GM18526 (cell line): Measurements from ENCODE around the gene SIK3.

Experiments used
- POLR2A ChIP-seq: IDR thresholded peaks from 3 replicates; pipeline ENCODE4 v1.6.1; 2011; ENCODE audit not compliant: insufficient read length; ENCODE audit errors: extremely low read depth

The SIK3 gene

DNA sequence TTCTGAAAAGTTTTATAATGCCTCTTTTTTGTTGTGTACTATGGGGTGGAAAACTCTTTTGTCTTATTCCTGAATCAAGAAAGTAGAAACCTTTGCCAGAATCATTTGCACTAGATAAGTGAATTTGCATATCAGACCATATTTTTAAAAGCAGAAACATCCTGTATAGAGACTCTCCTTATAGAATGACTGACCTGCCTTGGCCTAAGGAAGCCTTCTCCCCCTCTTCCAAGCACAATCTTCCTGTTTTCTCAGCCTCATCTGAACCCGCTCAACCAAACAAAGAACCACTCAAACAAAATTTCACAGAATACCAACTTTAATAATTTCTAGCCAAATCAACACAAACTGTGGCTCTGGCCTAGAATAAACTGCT lies 60.3 kb downstream of the SIK3 start:
- no peak for TF ChIP-seq POLR2A

DNA sequence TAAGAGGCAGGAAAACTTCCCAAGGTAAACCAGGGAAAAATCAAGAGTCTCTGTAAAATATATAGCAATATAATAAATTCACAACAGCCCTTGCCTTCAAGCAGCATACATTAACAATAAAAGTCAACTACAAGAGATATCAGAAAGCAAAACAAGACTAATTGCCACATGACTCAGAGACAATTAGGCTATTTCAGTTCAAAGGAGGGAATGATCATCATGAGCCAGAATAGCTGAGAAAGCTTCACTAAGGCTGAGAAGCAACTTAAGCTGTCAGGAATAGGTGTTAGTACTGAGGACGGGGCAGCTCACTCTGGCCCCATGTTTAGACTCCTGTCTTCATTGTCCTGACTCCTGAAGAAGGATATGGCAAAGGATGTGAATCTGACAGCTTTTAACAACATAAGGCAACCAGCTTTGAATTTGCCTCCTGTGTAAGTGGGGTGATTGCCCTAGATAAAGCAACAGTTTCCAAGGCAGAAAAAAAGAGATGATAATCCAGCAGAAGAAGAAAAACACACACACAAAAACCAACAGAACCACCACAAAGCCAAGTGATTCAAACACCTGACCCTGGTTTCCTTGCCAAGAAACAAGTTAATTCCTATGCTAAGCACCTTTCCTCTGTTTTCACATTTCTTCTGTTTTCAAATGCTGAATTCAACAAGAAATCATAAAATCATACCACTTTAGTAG lies 60.8 kb downstream of the SIK3 start:
- TF ChIP-seq POLR2A: no peak

DNA sequence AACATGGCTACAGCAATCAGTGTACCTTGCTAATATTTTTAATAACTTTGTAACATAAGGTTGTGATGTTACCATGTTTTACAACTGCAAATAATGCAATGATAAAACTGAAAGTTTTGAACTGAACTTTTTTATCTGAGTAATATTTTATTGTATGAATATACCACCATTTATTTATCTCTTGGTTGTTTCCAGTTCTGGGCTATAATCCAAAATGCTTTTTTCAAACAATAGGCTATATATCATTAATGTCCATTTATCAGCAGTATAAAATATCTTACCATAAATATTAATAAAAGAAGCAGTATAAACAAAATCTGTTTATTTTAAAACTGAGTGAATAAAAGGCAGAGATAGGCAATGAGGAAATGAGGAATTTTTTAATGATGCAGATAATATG lies 63.3 kb downstream of the SIK3 start:
- no peak for TF ChIP-seq POLR2A

DNA sequence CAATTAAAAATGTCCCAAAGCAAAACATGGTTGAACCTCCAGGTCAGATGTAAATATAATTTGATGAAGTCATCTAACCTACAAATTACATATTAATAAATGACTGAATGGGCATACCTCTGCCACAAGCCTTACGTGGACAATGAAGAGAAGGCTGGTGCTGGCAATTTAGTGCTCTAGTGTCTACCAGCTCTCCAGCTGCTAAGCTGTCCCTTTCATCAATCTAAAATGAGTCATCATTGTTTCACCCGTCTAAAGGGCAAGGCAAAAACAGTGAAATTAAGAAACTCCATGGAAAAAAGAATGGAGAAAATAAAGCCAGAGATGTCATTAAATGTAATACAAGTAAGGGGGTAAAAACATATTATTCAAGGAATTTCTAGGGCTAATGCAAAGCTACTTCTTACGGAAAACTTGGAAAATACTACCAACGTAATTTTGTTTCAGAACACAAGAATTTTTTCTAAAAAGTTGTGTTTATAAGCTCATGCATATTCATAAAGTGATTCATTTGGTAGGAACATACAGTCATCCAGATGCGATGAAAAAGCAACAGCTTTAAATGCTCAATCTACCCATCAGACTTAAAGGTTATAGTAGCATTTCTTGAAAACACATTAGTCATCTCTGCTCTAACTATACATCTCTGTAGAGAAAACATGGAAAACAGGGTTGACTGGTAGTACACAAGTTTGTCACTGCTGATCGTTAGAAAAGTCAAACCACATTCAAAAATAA lies 71.5 kb downstream of the SIK3 start:
- no peak for TF ChIP-seq POLR2A

DNA sequence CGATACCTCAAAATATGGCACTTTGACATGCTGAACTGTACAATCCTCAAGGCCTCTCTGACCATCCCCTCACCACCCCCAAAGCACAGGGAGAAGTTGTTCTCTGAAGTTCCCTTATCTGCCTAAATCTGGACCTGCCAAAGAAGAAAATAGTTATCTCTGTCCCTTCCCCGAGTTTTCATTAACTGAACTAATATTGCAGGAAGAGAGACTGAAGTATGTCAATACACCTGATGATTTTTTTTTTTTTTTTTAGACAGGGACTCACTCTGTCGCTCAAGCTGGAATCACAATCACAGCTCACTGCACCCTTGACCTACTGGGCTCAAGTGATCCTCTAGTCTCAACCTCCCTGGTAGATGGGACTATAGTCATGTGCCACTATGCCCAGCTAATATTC lies 75.0 kb downstream of the SIK3 start:
- TF ChIP-seq POLR2A: no peak

DNA sequence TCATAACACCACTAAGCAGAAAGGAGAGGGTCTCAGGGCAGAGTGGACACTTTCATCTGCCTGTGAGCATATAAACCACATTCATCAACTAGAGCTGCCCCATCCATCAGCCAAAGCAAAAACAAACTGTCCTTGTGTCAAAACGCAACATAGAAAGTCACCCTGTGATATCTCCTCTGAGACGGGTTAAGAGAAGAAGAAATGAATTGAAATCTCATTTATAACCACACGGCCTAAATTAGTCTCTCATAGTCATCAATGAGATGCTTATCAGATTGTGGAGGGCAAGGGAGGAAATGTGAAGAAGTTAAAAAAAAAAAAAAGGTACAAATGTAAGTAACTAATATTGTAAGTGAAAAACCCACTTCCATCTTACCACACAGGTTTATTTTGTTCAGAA lies 75.7 kb downstream of the SIK3 start:
- TF ChIP-seq POLR2A: no peak

DNA sequence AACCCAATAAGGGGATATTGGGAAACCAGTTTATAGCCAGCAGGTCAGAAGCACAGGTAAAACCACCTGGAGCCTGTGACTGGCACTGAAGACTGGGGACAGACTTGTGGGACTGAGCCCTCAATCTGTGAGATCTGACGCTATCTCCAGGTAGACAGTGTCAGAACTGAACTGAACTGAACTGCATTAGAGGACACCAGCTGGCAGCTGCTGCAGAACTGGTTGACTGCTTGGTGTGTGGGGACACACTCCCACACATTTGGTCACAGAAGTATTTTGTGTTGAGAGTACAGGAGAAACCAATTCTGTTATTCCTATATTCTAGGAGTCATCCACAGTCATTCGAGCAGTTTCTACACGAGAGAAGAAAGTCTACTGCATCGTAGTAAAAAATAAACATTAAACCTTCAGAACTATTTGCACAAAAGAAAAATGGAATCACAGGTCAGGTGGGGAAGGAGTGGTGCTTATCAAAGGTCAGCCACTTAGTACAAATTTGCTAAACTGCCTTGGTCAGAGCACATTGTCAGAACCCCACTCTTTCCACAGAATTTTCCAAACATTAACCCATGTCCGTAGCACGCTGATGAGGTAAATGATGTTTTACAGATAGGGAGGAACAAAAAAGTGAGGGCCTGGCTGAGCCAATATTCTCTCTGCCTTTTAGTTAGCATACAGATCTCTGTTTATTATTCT lies 77.2 kb downstream of the SIK3 start:
- TF ChIP-seq POLR2A: no peak

DNA sequence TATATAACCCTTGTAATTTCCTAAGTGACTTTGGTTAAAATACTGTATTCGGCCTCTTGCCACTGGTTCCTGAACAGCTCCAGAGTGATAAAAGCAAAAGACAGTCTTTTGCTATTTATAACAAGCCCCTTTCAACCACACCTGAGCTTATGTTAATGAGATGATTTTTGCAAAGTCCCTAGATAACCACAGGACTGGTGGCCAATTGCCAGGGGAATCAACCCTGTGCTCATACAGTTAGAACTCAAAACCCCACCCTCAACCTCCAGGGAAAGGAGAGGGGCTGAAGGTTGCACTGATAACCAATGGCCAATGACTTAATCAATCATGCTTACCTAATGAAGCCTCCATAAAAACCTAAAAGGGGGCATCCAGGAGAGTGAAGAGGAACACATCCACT lies 77.9 kb downstream of the SIK3 start:
- TF ChIP-seq POLR2A: no peak

DNA sequence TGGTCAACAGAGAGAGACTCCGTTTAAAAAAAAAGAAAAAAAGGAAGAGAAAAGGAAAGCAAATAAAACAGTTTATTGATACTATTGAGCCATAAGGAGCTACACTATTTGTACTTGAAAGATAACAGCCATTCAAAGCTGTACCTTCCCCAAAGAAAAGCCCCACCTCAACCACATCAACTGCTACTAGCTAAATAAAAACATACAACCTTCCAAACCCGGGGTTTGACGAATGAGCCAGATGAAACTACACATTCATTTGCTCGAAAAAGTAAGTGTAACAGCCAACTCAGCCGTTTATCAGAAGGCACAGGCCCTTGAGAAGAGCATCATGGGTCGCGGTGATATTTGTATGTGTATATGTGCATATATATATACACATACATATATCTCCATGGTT lies 78.4 kb downstream of the SIK3 start:
- TF ChIP-seq POLR2A: no peak

DNA sequence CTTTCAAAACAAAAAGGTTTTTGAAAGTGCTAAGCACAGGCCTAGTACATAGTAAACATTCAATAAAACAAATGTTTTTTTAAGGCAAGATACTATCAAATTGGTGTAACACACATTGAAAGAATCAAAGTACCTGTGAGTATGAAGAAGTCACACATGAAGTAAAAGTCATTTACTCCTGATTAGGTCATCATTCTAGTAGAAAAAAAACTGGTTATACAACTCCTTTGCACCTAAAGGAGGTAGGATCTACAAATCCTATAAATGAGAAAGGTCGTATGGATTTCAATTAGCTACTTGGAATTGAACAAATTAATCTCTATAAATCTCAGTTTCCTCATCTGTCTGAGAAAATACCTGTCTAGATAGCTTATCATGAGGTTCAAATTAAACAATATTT lies 80.8 kb downstream of the SIK3 start:
- no peak for TF ChIP-seq POLR2A

DNA sequence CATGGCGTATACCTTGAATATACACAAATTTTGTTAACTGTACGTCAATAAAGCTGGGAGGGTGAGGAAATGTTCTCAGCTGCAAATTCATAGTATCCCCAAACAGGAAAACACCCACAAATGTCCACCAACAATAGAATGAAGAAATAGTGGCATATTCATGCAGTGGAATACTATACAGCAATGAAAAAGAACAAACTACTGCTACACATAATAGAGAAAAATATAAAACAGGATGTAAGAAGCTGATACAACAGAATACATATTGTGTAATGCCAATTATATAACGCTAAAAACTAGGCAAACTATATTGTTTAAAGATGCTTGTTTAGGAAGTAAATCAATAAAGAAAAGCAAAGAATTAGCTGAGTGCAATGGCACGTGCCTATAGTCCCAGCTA lies 81.5 kb downstream of the SIK3 start:
- no peak for TF ChIP-seq POLR2A

DNA sequence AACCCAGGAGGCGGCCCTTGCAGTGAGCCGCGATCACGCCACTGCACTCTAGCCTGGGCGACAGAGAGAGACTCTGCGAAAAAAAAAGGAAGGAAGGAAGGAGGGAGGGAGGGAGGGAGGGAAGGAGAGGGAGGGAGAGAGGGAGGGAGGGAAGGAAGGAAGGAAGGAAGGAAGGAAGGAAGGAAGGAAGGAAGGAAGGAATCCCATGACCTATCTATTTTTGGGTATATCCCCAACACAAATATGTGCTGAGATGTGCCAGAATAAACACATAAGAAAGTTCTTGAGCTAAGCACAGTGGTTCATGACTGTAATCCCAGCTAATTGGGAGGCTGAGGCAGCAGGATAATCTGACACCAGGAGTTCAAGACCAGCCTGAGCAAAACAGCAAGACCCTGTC lies 82.0 kb downstream of the SIK3 start:
- no peak for TF ChIP-seq POLR2A

DNA sequence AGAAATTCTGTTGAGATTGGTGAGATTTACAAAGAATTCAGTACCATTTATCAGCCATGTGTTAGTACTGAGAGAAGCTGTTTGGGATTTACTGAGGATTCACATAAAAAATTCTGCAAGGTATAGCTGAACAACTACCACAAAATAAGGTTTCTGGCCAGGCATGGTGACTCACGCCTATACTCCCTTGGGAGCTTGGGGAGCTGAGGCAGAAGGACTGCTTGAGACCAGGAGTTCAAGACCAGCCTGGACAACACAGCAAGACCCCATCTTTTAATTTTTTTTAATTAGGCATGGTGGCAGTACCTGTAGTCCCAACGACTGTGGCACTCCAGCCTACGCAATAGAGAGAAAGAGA lies 86.7 kb downstream of the SIK3 start:
- TF ChIP-seq POLR2A: no peak

DNA sequence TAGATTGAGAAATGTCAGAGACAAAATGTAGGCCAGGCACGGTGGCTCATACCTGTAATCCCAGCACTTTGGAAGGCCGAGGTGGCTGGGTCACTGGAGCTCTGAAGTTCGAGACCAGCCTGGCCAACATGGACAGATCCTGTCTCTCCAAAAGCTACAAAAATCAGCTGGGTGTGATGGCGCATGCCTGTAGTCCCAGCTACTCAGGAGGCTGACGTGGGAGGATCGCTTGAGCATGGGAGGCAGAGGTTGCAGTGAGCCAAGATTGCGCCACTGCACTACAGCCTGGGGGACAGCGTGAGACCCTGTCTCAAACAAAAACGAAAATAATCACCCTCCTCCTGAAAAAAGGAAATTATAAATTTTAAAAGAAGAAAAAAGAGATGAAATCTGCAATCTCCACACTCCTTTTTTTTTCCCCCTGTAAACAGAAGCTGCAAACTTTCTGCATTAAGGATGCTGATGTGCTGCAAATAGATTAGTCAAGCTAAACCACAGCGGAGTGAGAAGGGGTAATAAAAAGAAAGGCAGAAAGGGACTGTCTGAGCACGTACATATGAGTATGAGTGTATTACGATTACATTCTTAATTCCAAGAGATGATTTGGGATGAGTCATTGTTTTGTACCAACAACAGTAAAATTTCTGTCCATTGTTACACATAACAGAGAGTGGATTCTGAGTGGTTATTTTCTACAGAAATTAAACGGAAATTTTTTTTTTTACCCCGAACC lies 87.3 kb downstream of the SIK3 start:
- TF ChIP-seq POLR2A: no peak

DNA sequence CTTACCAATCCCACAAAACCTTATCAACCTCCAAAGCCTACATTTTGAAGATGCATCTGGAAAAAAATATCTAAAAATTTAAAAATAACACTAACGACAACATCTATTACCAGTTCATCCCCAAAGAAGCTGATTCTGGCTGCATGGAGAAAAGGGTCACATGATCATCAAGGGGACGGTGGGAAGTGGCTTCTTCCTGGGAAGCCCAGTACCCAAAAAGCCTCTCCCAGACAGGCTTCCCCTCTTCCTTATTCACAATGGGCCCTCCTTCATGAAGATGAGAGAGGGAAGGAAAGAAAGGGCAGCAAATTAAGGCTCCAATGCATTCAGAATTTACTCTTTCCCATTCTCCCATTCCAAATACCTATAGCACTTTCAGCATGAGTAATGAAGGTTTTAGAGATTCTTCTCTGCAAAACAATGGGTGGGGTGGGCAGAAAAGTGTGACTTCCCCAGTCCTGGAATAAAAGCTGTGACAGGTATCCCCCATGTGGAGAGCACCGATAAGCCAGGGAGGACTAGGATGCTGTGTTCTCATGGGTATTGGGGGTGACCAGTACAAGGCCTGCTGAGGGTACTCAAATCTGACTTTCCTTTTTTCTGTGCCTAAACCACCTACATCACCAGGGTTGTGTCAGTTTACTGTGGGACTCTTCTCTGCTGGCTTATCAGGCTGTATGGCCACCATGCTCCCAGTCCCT lies 88.2 kb downstream of the SIK3 start:
- no peak for TF ChIP-seq POLR2A
